ENCODE results near the gene ZNF217. TPM values are rescaled to one million over a fixed set of nuclear protein-coding genes. Genes with fewer than 3 reads are reported as not detected.
A peak's percentile ranks its signal among the peaks of the same experiment; 100 is the strongest.

ZNF217 gene
- total and polyA plus RNA-seq, 2 of the 8 experiments (the other 6 are each of a cell fraction or from before 2014, with no cell fraction given): 15.3 to 87.9 TPM

- Histone ChIP-seq H2BK15ac (ENCODE audit: low read length) (0 out of 2 replicates have a peak overlapping the region, but pooled peaks have one; percentile 3), H3K23ac (ENCODE audit: insufficient read length) (no peak overlapping the region), H2BK5ac (ENCODE audit: low read depth, low read length) (no peak overlapping the region), H3K23me2 (ENCODE audit: low read depth, low read length) (no peaks in the 10 kb centered on the region), H2BK20ac (ENCODE audit: low read length) (0 out of 2 replicates have a peak overlapping the region, but pooled peaks have one; percentile 1), H4K91ac (replicated peaks; ENCODE audit: insufficient read length, low read length) (no peak overlapping the region), H3K27me3 (replicated peaks in 1 of 4; ENCODE audit: control insufficient read depth in 3 of 4, extremely low read depth in 1 of 4, insufficient read depth in 3 of 4, low read length in 3 of 4) (no peaks in the 10 kb centered on the region), H2AFZ (ENCODE audit: low read length) (no peak overlapping the region), H3K79me1 (ENCODE audit: low read depth, low read length) (no peaks in the 10 kb centered on the region), H4K20me1 (replicated peaks in 1 of 2; ENCODE audit: control insufficient read depth in 1 of 2, insufficient read depth in 2 of 2, low read length in 2 of 2) (no peaks in the 10 kb centered on the region), H3K27ac (ENCODE audit: low read depth, low read length) (no peak overlapping the region), H3K36me3 (ENCODE audit: control insufficient read depth in 2 of 4, insufficient read depth in 4 of 4, low read length in 3 of 4) (no peaks in the 10 kb centered on the region), H4K8ac (ENCODE audit: extremely low read depth, insufficient read depth, low read length) (no peak overlapping the region), H3K4me1 (replicated peaks in 1 of 4; ENCODE audit: control insufficient read depth in 3 of 4, insufficient read depth in 4 of 4, low read length in 3 of 4) (peaks cover 3 to 19% (median 10%) of the 10 kb centered on the region in 4 experiments), H3K18ac (ENCODE audit: extremely low read depth, low read length) (0 out of 2 replicates have a peak overlapping the region, but pooled peaks have one; percentile 42), H3K9ac (replicated peaks in 1 of 4; ENCODE audit: extremely low read depth in 1 of 4, low read depth in 3 of 4, low read length in 3 of 4) (no peak overlapping the region), H2BK120ac (replicated peaks; ENCODE audit: low read depth, low read length) (no peak overlapping the region), H3K4me3 (ENCODE audit: extremely low read depth in 1 of 4, insufficient read depth in 2 of 4, low read depth in 3 of 4, low read length in 4 of 4) (no peak overlapping the region), H2BK12ac (ENCODE audit: low read depth, low read length) (no peak overlapping the region), H3K56ac (replicated peaks; ENCODE audit: insufficient read length, low read depth, low read length) (no peak overlapping the region), H3K79me2 (ENCODE audit: control insufficient read depth in 1 of 2, insufficient read depth in 2 of 2, low read length in 2 of 2) (no peaks in the 10 kb centered on the region), H4K5ac (ENCODE audit: insufficient read length, low read depth, low read length) (no peak overlapping the region), H3K14ac (ENCODE audit: insufficient read length) (no peak overlapping the region), H2AK5ac (ENCODE audit: low read depth, low read length) (no peak overlapping the region), H3K4ac (replicated peaks; ENCODE audit: insufficient read length, low read depth, low read length) (no peak overlapping the region), H3K4me2 (ENCODE audit: insufficient read depth in 1 of 2, low read depth in 2 of 2, low read length in 2 of 2) (no peak overlapping the region), H3K9me3 (ENCODE audit: insufficient read depth in 2 of 2, low read depth in 1 of 2, low read length in 1 of 2) (no peaks in the 10 kb centered on the region)
- ChIA-PET POLR2A (ENCODE audit: partially characterized antibody) (interaction anchor here (1.3 kb wide), 1 partner anchor 139 kb away, joined by 3 read pairs; no protein-coding TSS in a partner anchor), CTCF (ENCODE audit: partially characterized antibody) (interaction anchor here (1.5 kb wide), 1 partner anchor 316 kb away, joined by 4 read pairs; no protein-coding TSS in a partner anchor)
- FAIRE-seq (no peak), DNase-seq (ENCODE audit: low read depth in 1 of 2, low spot score in 2 of 2) (no peak)
- 97% methylated on average over 13 of the region's 13 CpGs; no CpG with 5 or more reads in 1 of the 2 experiments for WGBS, 2 experiments (ENCODE audit: extremely low coverage in 1 of 2, insufficient coverage in 1 of 2, insufficient read length in 1 of 2, insufficient replicate concordance in 2 of 2, low coverage in 1 of 2, low lambda C conversion rate in 2 of 2, missing lambda C conversion rate in 1 of 2)
- no peak for TF ChIP-seq SP1 (IDR thresholded peaks at IDR 0.05; ENCODE audit: low read depth, low read length)
Measured at GRCh38 chr20:53599910-53600632, 6.4 kb upstream of the ZNF217 start.

All from H1 (cell line).